ELR (cell line): ENCODE measurements around the gene ZMYND11.
"Not testable (repeated sequence)": the region's sequence is repeated elsewhere in the genome, so short reads cannot be mapped to it uniquely, and the experiment has no call there.

Experiments
- DNase-seq: peaks from one replicate; pipeline ENCODE4 v3.0.0-alpha.2; 2015; ENCODE audit warnings: low read depth

Gene ZMYND11

DNA sequence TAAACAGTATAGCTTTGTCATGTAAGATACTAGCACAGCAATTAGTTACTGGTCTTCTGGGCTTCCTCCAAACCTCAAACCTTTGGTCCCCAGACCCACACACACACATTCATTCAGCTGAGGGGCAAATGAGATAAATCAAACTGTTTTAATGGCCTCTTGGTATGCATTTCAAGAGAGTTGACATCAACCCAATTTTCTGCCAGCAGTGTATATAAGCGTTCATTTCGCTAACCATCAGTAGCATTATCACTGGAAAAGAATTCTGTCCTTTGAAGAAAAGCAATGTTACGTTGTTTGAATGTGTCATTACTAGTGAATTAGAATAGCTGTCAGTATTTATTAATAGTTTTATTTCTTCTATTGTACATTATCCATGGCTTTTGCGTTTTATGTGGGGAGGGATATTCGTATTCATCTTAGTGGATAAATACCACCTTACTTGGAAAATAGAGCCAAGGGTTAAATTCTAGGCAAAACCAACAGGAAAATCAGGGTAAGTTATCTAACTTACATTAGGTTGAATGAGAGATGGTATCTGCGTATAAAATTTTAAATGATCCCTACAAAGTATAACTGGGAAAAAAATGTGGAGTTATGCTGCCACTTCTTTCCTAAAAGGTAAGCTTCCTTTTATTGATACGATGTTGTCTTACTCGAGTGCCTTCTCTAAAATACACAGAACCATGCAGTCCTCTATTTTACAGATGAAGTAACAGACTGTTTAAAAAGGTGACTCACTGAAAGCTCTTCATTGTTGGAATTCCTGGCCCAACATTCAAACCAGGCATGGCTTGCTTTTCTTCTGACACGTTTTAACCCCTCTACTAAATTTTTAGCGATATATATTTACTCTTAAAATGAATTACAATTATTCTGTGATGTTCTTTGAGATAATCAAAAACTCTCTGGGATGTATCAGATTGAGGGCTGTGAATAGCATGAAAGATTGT is 2.0 kb upstream of the ZMYND11 start:
- DNase-seq: peak; percentile 85

DNA sequence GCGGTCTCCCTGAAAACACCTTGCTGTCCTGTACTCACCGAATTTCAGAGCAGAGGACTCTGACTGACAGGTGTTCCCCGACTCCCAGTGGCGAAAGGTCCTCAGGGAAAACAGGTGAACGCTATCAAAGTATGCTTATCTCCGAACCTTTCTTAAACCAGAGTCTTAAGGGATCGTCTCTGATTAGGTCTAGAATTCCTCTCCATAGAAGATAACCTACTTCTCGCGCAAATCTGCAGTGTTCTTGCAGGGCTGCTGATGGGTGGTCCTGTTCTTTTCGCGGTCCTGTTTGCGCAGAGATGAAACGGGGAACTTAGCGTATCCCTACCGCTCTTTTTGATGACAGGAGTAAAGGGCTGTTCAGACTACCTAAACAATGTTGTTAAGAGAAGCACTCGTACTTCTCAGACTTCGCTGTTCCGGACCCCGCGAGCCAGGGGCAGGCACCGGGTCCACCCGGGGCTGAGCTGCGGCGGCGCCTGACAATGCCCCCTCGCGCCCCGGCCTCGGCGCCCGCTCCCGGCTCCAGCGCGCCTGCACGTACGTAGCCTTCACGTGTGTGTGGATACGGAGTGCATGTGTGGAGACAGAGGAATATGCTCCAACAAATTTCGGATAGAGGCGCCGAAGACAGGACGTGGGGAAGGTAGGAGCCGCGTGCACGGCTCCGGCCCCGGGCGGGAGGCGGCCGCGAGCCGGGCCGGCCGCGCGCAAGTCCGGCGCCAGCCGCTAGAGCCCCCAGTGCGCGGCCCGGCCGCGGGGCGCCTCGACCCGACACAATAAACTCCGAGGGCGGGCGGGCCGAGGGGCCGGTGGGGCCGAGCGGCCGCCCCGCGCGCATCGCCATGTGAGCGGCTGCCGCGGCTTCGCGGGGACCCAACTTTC is 766 bp upstream of the ZMYND11 start:
- peak; percentile 55 for DNase-seq

GRCh38 chr10:135601-136464 is 578 bp downstream of the ZMYND11 start:
- peak; percentile 71 for DNase-seq

DNA sequence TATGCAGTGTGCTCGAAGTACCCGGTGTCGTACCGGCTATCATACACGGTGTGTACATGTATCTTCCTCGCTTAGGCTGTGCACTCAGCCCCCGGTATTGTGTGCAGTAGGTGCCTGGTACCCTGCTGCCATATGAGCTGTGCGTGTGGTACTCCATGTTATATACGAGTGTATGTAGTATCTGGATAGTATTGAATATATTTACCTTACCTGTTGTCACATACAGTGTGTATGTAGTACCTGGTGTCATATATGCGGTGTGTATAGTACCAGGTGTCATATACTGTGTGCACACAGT is 1.2 kb downstream of the ZMYND11 start:
- no peak for DNase-seq

DNA sequence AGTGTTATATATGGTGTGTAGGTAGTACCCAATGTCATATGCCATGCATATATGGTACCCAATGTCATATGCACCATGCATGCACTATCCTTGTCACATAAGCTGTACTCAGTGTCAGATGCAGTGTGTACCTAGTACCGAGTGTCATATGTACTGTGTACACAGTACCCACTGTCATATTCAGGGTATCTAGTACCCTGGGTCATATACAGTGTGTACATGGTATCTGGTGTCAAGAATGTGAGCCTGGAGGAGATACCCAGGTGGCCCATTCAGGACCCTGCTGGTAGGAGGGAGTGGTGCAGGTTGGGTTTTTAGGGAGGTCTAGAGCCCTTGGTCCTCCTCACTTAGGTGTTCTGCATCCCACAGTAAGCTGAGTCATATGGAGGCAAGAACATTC is 1.8 kb downstream of the ZMYND11 start:
- peak; percentile 67 for DNase-seq

- DNase-seq: peak; percentile 71
Observed at GRCh38 chr10:137606-138005, 2.4 kb downstream of the ZMYND11 start.

DNA sequence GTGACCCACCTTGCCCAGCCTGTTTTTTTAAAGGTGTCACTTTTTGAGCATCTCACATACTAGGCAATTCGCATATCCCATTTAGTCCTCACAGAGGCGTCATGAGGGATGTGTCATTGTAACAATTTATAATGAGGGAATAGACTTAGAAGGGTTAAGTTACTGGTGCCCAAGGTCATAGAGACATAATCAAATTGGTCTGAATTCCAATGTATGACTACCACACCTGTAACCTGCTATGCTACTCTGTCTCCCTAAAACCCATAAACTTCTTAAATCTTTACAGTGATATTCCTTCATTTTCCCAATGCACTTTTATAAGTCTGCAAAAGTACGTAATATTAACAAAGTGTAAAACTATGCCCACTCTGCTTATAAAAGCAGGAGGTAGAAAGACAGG is 7.1 kb downstream of the ZMYND11 start:
- DNase-seq: no peak

GRCh38 chr10:152915-153314 is 17.7 kb downstream of the ZMYND11 start:
- DNase-seq: no peak

DNA sequence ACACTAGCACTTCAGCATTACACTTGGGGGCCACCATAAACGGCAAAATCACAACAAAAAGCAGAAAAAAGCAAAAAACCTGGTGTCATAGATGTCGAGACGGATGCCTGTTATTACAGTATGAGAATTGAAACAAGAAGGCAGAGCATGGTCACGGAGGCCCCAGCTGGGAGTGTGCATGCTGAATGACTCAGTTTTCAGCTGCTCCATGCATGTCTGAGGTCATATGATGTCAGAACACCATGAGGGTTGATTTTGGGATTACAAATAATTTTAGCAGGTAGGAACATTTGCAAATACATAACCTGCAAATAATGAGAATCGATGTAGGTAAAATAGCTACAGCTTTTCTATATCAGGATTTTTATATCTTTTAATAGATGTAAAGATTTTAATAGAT is 19.1 kb downstream of the ZMYND11 start:
- peak; percentile 33 for DNase-seq

DNA sequence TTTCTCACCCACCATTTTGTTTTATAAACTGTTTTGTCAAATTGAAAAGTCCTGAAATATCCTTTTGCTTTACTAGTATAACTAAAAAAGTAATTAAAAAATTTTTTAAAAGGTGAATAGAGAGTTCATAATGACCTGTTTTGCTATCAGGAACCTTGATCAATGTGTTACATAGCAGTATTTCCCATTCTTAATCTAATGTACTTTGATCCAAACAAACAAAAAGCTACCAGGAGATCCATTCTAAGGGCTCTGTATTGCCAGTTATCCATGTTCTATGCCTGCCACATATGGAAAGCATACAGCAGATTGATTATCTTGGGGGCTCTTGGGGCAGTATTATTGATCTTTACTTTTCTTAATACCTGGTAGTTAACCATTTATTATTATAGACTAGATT is 32.1 kb downstream of the ZMYND11 start:
- no peak for DNase-seq

DNA sequence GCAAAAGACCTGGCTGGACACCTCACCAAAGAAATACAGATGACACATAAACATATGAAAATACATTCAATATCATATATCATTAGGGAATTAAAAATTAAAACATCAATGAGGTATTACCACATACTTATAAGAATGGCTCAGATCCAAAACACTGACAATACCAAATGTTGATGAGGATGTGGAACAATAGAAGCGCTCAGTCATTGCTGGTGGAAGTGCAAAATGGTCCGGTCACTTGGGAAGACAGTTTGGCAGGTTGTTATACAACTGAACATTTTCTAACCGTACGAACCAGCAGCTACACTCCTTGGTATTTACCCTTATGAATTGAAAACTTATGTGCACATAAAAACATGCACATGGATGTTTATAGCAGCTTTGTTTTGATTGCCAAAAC is 38.5 kb downstream of the ZMYND11 start:
- DNase-seq: no peak

GRCh38 chr10:176677-177076 is 41.4 kb downstream of the ZMYND11 start:
- no peak for DNase-seq

DNA sequence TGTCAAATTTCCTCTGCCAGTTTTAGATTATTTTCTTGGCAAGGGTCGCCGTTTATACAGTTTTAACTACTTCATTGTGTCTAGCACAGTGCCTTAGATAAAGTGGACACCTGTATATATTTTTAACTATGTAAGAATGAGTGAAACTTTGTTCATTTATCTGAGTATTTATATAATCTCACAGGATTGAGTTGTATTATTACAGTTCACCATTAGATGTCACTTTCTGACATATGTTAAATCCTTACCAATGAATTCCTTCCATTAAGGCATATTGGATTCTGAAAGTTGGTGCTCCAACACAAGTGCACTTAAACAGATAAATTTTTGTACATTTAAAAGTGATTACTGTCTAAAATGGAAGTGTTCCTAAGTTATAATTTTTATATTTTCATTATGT is 43.0 kb downstream of the ZMYND11 start:
- peak; percentile 70 for DNase-seq

DNA sequence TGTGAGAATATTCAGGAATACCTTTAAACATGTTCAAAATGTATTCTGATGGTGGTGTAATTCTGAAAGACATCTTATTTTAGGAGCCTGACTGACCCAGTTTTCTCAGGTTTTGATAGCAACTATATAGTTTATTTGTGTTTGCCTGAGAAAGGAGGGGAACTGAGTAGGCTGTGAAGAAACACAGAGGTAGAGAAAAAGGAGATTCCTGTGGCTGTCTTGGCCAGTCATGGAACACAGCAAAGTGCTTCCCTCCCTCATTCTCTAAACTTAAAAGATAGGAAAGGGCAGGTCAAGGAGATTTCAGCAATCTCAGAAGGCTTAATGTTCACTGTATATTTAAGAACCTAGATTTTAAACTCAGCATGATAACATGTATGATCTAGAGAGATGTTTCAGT is 43.5 kb downstream of the ZMYND11 start:
- no peak for DNase-seq

GRCh38 chr10:182441-183201 is 47.4 kb downstream of the ZMYND11 start:
- DNase-seq: peak; percentile 68

GRCh38 chr10:184174-184573 is 48.9 kb downstream of the ZMYND11 start:
- DNase-seq: no peak

DNA sequence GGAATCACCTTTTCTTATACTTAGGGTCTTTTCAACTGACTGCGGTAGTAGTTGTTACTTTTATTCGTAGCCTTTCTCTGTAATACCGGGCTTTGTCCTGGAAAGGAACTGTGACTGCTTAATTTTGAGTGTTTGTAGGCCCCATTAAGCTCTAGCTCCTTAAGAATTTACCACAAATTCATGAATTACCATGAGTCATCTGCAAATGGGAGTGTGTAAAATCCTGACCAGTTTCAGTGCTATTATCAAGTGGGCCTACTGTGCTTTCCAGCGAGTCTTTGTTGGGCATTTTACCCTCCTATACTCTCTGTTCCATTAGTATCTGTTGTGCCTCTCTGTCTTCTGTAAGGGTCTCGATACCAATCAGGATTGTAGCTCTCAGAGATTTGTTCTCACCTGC is 49.7 kb downstream of the ZMYND11 start:
- DNase-seq: peak; percentile 79

DNA sequence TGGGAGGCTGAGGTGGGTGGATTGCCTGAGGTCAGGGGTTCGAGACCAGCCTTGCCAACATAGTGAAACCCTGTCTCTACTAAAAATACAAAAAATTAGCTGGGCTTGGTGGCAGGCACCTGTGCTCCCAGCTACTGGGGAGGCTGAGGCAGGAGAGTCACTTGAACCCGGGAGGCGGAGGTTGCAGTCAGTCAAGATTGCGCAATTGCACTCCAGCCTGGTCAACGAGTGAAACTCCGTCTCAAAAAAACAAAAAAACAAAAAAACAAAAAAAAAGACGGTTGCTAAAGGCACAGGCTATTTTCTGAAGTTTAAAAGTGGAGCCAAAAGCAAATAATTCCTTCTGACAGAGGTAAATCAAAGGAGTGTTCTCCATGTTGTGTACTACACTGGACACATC is 50.3 kb downstream of the ZMYND11 start:
- DNase-seq: not testable (repeated sequence)

DNA sequence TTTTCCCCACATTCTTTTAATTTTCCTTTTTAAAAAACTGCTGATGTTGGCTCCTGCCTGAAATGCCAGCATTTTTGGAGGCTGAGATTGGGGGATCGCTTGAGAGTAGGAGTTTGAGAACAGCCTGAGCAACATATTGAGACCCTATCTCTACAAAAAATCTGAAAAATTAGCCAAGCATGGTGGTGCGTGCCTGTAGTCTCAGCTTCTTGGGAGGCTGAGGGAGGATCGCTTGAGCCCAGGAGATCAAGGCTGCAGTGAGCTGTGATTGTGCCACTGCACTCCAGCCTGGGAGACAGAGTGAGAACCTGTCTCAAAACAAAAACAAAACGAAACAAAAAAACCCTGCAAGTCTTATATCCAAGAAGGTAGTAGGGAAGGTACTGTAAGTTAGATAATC is 51.7 kb downstream of the ZMYND11 start:
- no peak for DNase-seq

- DNase-seq: peak; percentile 73
Observed at GRCh38 chr10:188546-188945, 53.3 kb downstream of the ZMYND11 start.

DNA sequence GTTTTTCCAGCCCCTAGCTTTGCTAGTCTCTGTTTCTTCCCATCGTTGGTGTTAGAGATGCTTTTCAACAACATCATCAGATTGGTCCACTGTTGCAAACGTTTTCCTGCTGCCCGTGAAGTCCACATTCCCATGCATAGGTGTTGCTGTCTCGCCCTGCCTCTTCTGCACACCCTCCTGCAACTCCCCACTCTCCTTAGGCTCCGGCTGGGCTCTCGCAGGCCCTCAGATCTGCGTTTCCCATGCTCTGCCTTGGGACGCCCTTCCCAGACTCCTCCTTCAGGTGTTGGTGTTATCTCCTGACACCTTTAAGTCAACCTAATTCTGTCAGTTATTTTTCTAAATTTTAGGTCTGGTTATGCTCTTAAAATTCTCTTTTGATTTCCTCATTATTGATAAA is 55.0 kb downstream of the ZMYND11 start:
- no peak for DNase-seq
